NOMO-1 treated with DMSO at 0.1 percent for 48 hours (cell line): Measurements from ENCODE around the gene TNFRSF12A.
A peak's percentile ranks its signal among the peaks of the same experiment; 100 is the strongest.

ENCODE experiments used
- DNase-seq: peaks from one replicate; lab custom pipeline; 2025; ENCODE audit not compliant: unreplicated experiment; lab: John Stamatoyannopoulos, UW

Gene TNFRSF12A

GRCh38 chr16:3020247-3020603, at the start of gene TNFRSF12A:
Gene TNFRSF12A, plus strand, starts transcription at chr16:3020368. Its CDS starts 30 bp downstream, at chr16:3020398.
- peak; percentile 70 for DNase-seq

GRCh38 chr16:2970563-2970962, 49.6 kb upstream of the TNFRSF12A start:
- no peak for DNase-seq

GRCh38 chr16:2971134-2971984, 48.8 kb upstream of the TNFRSF12A start:
- DNase-seq: no peak

GRCh38 chr16:2971985-2972784, 48.0 kb upstream of the TNFRSF12A start:
- DNase-seq: no peak

GRCh38 chr16:2973093-2973492, 47.1 kb upstream of the TNFRSF12A start:
- no peak for DNase-seq

DNA sequence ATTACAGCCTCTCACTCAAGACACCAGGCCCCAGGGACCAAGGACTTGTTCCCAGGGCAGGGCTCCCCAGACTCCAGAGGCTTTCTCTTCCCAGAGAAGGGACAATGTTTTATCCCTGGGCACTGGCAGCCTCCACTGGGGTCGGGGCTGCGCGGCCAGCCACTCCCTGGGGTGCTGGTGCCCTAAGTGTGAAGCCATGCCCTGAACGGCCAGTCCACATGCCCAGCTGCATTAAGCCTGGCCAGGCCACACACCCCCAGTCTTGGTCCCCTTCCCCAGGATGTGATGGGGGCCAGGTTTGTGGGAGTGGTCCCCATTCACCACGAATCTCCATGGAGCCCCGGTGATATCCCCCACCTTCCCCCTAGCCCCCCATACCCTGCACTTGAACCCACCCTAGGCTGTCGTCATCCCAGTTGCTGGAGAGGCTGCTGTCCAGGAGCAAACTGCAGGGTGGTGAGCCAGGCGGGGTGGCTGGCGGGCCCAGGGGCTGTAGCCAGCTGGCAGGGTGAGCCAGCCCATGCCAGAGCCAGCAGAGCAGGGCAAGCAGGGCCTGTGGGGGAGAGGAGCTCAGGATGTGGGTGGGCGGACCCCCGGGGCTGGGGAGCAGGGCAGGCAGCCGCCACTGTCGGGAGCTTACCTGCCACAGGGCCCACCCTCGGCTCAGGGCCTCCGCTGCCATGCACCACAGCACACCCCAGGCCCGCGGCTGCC, 46.4 kb upstream of the TNFRSF12A start:
- DNase-seq: no peak

DNA sequence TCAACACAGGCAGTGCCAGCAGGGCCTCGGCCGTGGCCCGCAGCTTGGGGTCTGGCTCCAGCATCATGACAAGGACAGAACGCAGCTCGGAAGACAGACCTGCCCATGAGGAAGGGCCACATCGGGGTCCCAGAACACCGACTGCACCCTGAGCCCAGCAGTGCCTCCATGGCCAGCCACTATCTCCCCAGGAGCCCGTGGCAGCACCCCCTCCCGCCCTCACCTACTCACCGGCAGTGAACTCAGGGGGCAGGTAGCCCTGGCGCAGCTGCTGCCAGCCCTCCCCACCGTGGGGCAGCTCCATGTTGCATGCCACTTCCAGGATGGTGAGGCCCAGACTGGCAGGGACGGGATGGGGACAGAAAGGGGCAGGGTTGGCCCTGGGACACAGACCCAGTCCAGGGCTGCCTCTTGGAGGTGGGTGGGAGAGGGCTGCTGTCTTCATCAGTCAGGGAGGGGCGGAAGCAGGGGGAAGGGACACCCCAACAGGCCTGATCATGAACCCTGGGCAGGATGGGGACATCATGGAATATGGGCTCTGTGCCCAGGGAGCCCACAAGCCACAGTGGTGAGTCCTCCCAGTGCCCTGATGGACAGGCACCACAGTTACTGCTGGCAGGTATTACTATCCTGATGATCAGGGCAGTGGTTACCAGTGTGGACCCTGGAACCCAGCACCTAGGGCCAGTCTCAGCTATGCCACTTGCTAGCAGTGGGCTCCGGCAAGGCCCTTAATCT, 45.7 kb upstream of the TNFRSF12A start:
- no peak for DNase-seq

- no peak for DNase-seq
Measured at GRCh38 chr16:2975161-2975795, 44.9 kb upstream of the TNFRSF12A start.

GRCh38 chr16:2976201-2976600, 44.0 kb upstream of the TNFRSF12A start:
- no peak for DNase-seq

GRCh38 chr16:2976673-2977072, 43.5 kb upstream of the TNFRSF12A start:
- no peak for DNase-seq

DNA sequence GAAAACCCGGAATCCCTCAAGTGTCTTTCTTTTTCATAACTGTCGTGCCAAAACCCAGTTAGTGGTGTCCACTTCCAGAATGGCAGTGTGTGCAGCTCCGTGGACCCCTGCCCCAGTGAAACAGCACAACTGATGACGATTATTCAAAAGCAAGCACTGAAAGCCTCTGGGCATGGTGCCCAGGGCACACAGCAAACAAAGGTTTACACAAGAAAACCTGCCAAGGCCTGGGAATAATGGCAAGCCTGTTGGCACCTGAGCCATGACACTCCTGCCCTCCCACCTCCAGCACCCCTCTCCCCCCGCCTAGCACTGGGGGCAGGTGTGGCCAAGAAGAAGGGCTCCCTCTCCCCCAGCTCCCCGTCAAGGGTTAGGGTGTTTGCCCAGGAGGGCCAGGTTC, 42.7 kb upstream of the TNFRSF12A start:
- DNase-seq: no peak

DNA sequence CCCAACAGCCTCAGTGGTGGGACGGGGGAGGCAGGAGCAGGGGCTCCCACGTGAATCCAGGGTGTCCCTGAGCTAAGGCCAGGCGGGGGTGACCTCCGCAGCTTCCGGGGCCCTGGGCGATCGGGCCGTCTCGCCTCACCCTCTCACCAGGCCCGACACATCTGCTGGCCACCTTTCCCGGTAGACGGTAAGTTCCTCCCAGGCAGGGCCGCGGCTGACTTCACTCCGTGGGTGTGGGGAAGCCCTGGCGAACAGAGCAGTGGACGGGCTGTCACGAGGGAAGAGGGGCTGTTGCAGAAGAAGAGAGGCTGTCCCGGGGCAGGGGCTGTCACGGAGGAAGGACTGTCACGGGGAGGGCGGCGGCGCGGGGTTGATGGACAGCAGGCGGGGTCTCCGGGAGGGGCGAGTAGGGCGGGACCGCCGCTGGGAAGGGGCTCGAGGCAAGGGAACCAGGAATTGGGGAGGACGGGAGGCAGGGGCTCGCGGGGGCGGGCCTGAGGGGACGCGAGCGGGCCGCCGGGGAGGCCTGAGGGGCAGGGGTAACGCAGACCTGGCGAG, 40.4 kb upstream of the TNFRSF12A start:
- DNase-seq: peak; percentile 10

DNA sequence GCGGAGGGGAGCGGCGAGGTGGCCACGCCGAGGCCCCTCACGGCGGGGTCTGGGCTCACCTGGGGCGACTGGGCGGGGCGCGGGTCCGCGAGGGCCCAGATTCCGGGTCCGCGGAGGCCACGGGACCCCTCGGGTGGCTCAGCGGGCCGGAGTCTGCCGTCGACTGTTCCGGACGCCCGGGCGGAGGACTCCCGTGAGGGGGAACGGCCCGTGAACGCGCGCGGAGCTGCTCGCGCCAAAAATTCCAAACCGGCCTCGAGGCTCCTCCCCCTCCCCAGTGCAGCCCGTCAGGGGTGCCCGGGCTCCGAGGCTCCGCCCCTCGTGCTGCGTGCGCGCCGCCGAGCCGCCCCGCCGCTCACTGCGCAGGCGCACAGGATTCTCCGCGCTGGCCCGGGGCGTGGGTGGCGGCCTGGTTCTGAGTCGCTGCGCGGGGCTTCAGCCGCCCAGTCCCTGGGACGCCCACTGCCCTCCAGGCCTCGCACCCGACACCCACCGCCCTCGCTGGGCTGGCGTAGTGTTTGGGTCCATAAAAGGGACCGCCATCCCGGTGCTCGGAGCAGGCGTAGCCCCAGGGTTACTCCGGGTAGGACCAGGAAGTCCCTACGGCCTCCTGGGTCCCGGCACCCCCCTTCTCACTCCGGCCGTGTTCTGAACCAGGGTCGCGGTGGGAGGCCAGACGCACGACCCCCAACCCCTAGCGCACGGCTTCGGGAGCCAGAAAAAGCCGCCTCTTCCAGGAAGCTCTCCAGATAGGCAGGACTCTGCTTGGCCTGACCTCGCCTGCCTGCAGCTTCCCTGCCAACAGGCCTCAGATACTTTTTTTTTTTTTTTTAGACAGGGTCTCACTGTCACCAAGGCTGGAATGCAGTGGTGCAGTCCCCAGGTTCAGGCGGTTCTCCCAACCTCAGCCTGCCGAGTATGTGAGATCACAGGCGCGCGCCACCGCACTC, 39.7 kb upstream of the TNFRSF12A start, which contains the start of gene PKMYT1:
PKMYT1 (minus strand) TSS at position 220 of the 950 bp plus-strand sequence. CDS start 789 bp downstream, outside the sequence.
- peak; percentile 86 for DNase-seq

DNA sequence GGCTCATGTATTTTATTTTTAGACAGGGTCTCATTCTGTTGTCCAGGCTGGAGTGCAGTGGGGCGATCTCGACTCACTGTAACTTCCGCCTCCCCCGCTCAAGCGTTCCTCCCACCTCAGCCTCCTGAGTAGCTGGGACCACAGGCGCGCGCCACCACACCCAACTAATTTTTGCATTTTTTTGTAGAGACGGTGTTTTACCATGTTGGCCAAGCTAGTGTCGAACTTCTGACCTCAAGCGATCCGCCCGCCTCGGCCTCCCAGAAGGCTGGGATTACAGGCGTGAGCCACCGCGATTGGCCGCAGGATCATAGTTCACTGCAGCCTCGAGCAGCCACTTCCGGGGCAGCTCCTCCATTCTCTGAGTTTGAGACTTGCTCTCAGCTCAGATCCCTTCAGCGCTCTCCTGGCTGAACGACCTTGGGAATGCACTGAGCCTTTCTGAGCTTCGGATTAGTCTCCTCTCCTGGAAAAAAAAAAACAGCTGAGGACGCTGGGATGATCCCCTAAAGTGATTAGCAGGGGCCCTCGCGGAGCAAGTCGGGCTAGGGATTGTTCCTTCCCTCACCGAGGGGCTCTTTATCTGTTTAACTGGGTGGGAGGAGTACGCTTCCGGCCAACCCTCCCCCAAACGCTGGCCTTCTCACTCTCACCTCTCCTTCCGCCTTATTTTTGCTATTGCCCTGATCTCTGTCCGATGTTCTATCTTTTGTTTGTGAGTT, 38.8 kb upstream of the TNFRSF12A start:
- DNase-seq: no peak

- DNase-seq: no peak
Measured at GRCh38 chr16:2981899-2982250, 38.3 kb upstream of the TNFRSF12A start.

GRCh38 chr16:2982402-2982801, 37.8 kb upstream of the TNFRSF12A start:
- DNase-seq: no peak

DNA sequence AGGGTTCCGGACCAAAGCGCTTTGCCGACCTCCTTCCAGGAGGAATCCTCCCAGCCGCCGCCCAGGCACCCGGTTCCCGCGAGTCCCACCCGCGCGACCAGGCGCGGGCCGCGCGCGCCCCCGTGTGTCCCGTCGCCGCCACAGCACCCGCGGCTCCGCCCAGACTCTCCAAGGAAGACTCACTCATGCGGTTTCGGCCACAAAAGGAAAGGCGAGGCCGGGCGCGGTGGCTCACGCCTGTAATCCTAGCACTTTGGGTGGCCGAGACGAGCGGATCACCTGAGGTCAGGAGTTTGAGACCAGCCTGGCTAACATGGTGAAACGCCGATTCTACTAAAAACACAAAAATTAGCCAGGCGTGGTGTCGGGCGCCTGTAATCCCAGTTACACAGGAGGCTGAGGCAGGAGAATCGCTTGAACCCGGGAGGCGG, 36.4 kb upstream of the TNFRSF12A start:
- DNase-seq: peak; percentile 67

- no peak for DNase-seq
Measured at GRCh38 chr16:2985462-2985861, 34.7 kb upstream of the TNFRSF12A start.
